Measurements from ENCODE around the gene TBL1XR1. TPM values are rescaled to one million over a fixed set of nuclear protein-coding genes. Genes with fewer than 3 reads are reported as not detected.

The TBL1XR1 gene
- total and polyA plus RNA-seq, 2 of the 8 experiments (the other 6 are each of a cell fraction or from before 2014, with no cell fraction given) = 28.1 to 147 TPM

DNA sequence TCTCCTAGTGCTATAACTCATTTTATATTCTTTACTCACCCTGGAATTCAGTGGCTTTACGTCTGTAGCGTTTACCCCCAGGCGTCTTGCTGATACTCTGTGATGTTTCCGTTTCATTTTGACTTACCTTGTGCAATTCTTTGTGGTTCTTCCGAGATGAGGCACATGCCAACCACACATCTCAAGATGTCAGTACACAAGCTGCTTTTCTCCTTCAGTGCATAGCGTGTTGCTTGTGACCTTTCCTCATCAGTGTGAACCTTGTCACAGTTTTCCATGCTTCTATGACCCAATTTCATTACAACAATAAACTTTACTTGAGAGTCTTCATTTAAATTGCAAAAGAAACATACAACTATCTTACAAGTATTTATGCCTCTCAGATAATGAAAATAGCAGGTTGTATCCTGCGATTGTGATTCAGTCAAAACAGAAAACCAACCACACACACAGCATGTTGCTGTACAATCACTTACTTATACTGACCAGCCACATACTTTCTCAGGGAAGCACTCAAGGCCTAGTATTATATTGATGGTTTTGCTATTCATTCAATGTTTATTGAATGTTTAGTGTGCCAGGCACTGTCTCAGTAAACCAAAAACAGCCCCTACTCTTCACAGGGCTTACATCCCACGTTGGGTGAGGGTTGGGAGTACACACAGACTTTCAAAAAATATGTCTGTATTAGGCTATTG lies 4.6 kb upstream of the TBL1XR1 start:
- H3K4me1 ChIP-seq (replicated peaks in 1 of 4; ENCODE audit: control insufficient read depth in 3 of 4, insufficient read depth in 4 of 4, low read length in 3 of 4) = peaks cover 5 to 15% (median 10%) of the 10 kb centered on the region in 4 experiments; a peak in 4 of 7 replicates
- WGBS, 2 experiments (ENCODE audit: extremely low coverage in 1 of 2, insufficient coverage in 1 of 2, insufficient read length in 1 of 2, insufficient replicate concordance in 2 of 2, low coverage in 1 of 2, low lambda C conversion rate in 2 of 2, missing lambda C conversion rate in 1 of 2) = 92% methylated on average over 8 of the region's 8 CpGs; no CpG with 5 or more reads in 1 of the 2 experiments
- H3K9me3 ChIP-seq (ENCODE audit: insufficient read depth in 2 of 2, low read depth in 1 of 2, low read length in 1 of 2) = peaks cover 8 to 11% of the 10 kb centered on the region in 2 experiments; a peak in 3 of 4 replicates
- peaks cover 2% of the 10 kb centered on the region; the same call in 1 of the 2 replicates for H3K23me2 ChIP-seq (ENCODE audit: low read depth, low read length)
- no peak overlapping the region for H3K27ac ChIP-seq (ENCODE audit: low read depth, low read length)
- H3K14ac ChIP-seq (ENCODE audit: insufficient read length) = no peak overlapping the region
- no peak overlapping the region for H3K4me2 ChIP-seq (ENCODE audit: insufficient read depth in 1 of 2, low read depth in 2 of 2, low read length in 2 of 2)
- H2BK12ac ChIP-seq (ENCODE audit: low read depth, low read length) = no peak overlapping the region
- H3K18ac ChIP-seq (ENCODE audit: extremely low read depth, low read length) = no peak overlapping the region
- no peak overlapping the region for H2BK5ac ChIP-seq (ENCODE audit: low read depth, low read length)
- ChIA-PET CTCF (ENCODE audit: partially characterized antibody) (interaction anchor here (1.2 kb wide), 1 partner anchor 169 kb away, joined by 4 read pairs; no protein-coding TSS in a partner anchor), POLR2A (ENCODE audit: partially characterized antibody) (no interaction called here)
- no peak overlapping the region for H4K8ac ChIP-seq (ENCODE audit: extremely low read depth, insufficient read depth, low read length)
- no peak overlapping the region for H3K4me3 ChIP-seq (ENCODE audit: extremely low read depth in 1 of 4, insufficient read depth in 2 of 4, low read depth in 3 of 4, low read length in 4 of 4)
- no peak overlapping the region for H3K9ac ChIP-seq (replicated peaks in 1 of 4; ENCODE audit: extremely low read depth in 1 of 4, low read depth in 3 of 4, low read length in 3 of 4)
- H2AK5ac ChIP-seq (ENCODE audit: low read depth, low read length) = no peak overlapping the region
- H4K91ac ChIP-seq (replicated peaks; ENCODE audit: insufficient read length, low read length) = no peak overlapping the region
- no peak overlapping the region for H4K5ac ChIP-seq (ENCODE audit: insufficient read length, low read depth, low read length)
- H3K27me3 ChIP-seq (replicated peaks in 1 of 4; ENCODE audit: control insufficient read depth in 3 of 4, extremely low read depth in 1 of 4, insufficient read depth in 3 of 4, low read length in 3 of 4) = no peaks in the 10 kb centered on the region
- peaks cover 0 to 8% (median 0%) of the 10 kb centered on the region in 4 experiments; a peak in 2 of 8 replicates for H3K36me3 ChIP-seq (ENCODE audit: control insufficient read depth in 2 of 4, insufficient read depth in 4 of 4, low read length in 3 of 4)
- H2BK120ac ChIP-seq (replicated peaks; ENCODE audit: low read depth, low read length) = no peak overlapping the region
- no peaks in the 10 kb centered on the region for H4K20me1 ChIP-seq (replicated peaks in 1 of 2; ENCODE audit: control insufficient read depth in 1 of 2, insufficient read depth in 2 of 2, low read length in 2 of 2)
- H2BK20ac ChIP-seq (ENCODE audit: low read length) = no peak overlapping the region
- FAIRE-seq = no peak
- H3K56ac ChIP-seq (replicated peaks; ENCODE audit: insufficient read length, low read depth, low read length) = no peak overlapping the region
- no peak for DNase-seq (ENCODE audit: low read depth in 1 of 2, low spot score in 2 of 2)
- no peak overlapping the region for H2BK15ac ChIP-seq (ENCODE audit: low read length)
- no peaks in the 10 kb centered on the region for H3K79me1 ChIP-seq (ENCODE audit: low read depth, low read length)
- no peaks in the 10 kb centered on the region for H3K79me2 ChIP-seq (ENCODE audit: control insufficient read depth in 1 of 2, insufficient read depth in 2 of 2, low read length in 2 of 2)
- no peak overlapping the region for H2AFZ ChIP-seq (ENCODE audit: low read length)
- H3K4ac ChIP-seq (replicated peaks; ENCODE audit: insufficient read length, low read depth, low read length) = no peak overlapping the region
- H3K23ac ChIP-seq (ENCODE audit: insufficient read length) = no peak overlapping the region
- no peak for TF ChIP-seq SP4 (IDR thresholded peaks at IDR 0.05; ENCODE audit: low read length)
- TF ChIP-seq, protein P1, sequence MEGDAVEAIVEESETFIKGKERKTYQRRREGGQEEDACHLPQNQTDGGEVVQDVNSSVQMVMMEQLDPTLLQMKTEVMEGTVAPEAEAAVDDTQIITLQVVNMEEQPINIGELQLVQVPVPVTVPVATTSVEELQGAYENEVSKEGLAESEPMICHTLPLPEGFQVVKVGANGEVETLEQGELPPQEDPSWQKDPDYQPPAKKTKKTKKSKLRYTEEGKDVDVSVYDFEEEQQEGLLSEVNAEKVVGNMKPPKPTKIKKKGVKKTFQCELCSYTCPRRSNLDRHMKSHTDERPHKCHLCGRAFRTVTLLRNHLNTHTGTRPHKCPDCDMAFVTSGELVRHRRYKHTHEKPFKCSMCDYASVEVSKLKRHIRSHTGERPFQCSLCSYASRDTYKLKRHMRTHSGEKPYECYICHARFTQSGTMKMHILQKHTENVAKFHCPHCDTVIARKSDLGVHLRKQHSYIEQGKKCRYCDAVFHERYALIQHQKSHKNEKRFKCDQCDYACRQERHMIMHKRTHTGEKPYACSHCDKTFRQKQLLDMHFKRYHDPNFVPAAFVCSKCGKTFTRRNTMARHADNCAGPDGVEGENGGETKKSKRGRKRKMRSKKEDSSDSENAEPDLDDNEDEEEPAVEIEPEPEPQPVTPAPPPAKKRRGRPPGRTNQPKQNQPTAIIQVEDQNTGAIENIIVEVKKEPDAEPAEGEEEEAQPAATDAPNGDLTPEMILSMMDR (IDR thresholded peaks at IDR 0.05; ENCODE audit: control extremely low read depth in 1 of 3, insufficient read depth in 1 of 3, low read depth in 1 of 3, low read length in 3 of 3) = no peak
- no peak for TF ChIP-seq TAF7 (optimal IDR thresholded peaks at IDR 0.05; ENCODE audit: borderline replicate concordance, low read depth, low read length)
- no peak for TF ChIP-seq SRF (IDR thresholded peaks at IDR 0.05; ENCODE audit: low read depth, low read length)
- TF ChIP-seq CREB1 (IDR thresholded peaks at IDR 0.05) = no peak
- TF ChIP-seq TCF12 (IDR thresholded peaks at IDR 0.05; ENCODE audit: low read depth, low read length) = no peak
- TF ChIP-seq CBX8 (IDR thresholded peaks at IDR 0.05; ENCODE audit: borderline replicate concordance, low read depth, low read length) = no peak
- TF ChIP-seq SIX5 (IDR thresholded peaks at IDR 0.05; ENCODE audit: low read depth, low read length) = no peak
- TF ChIP-seq CEBPB (IDR thresholded peaks at IDR 0.05; ENCODE audit: low read depth, low read length) = no peak
- TF ChIP-seq HDAC6 (IDR thresholded peaks at IDR 0.05; ENCODE audit: low read depth, low read length) = no peak
- TF ChIP-seq PHF8 (conservative IDR thresholded peaks at IDR 0.05; ENCODE audit: low read depth, low read length) = no peak

All from H1 (cell line).